Measurements from ENCODE around the gene GPR107. TPM values are rescaled to one million over a fixed set of nuclear protein-coding genes. Genes with fewer than 3 reads are reported as not detected.

The GPR107 gene
- total RNA-seq, 1 experiment from 2014 or later = 77.4 TPM

- no peaks in the 10 kb centered on the region for H3K36me3 ChIP-seq (ENCODE audit: low read depth)
- peaks cover 15% of the 10 kb centered on the region; the same call in 1 of the 2 replicates for H3F3A ChIP-seq (ENCODE audit: insufficient read depth, low read depth)
- no peaks in the 10 kb centered on the region for H4K20me1 ChIP-seq (ENCODE audit: insufficient read depth)
- no peaks in the 10 kb centered on the region for H3K79me2 ChIP-seq (ENCODE audit: low read depth)
- TF ChIP-seq CTCF (conservative IDR thresholded peaks at IDR 0.05) (no peak), EZH2 (IDR thresholded peaks at IDR 0.05; ENCODE audit: low read depth) (no peak)
- no peaks in the 10 kb centered on the region for H3K9me3 ChIP-seq (ENCODE audit: insufficient read depth, low read depth)
- ChIA-PET POLR2A (ENCODE audit: unreplicated experiment) (no interaction called here), CTCF (no interaction called here)
- no peaks in the 10 kb centered on the region for H3K9me2 ChIP-seq (ENCODE audit: insufficient read depth)
- no peak for DNase-seq
- no peak overlapping the region for H3K4me3 ChIP-seq
- no peak overlapping the region for H2AFZ ChIP-seq
- no peaks in the 10 kb centered on the region for H3K27me3 ChIP-seq (ENCODE audit: insufficient read depth, low read depth)
- H3K4me2 ChIP-seq = no peak overlapping the region
- peaks cover 8% of the 10 kb centered on the region for H3K4me1 ChIP-seq (replicated peaks; ENCODE audit: insufficient read depth)
- BruUV-seq (replicated peaks) = no TSS peak
- intact Hi-C loops (cut with micrococcal nuclease; ENCODE audit: unreplicated experiment) = no loop called here
- no peak overlapping the region for H3K27ac ChIP-seq
These were observed 94.2 kb downstream of the GPR107 start for GRCh38 chr9:130147910-130148309.

- TF ChIP-seq EZH2 (IDR thresholded peaks at IDR 0.05; ENCODE audit: low read depth) = no peak
- no peak for TF ChIP-seq CTCF (conservative IDR thresholded peaks at IDR 0.05)
- Histone ChIP-seq H2AFZ (no peak overlapping the region), H3K27ac (no peak overlapping the region), H3K9me2 (ENCODE audit: insufficient read depth) (no peaks in the 10 kb centered on the region), H3F3A (ENCODE audit: insufficient read depth, low read depth) (peaks cover 15% of the 10 kb centered on the region; the same call in 1 of the 2 replicates), H4K20me1 (ENCODE audit: insufficient read depth) (no peaks in the 10 kb centered on the region), H3K4me3 (no peak overlapping the region), H3K36me3 (ENCODE audit: low read depth) (no peaks in the 10 kb centered on the region), H3K79me2 (ENCODE audit: low read depth) (no peaks in the 10 kb centered on the region), H3K4me1 (replicated peaks; ENCODE audit: insufficient read depth) (peaks cover 8% of the 10 kb centered on the region), H3K9me3 (ENCODE audit: insufficient read depth, low read depth) (no peaks in the 10 kb centered on the region), H3K27me3 (ENCODE audit: insufficient read depth, low read depth) (no peaks in the 10 kb centered on the region), H3K4me2 (no peak overlapping the region)
- no TSS peak for BruUV-seq (replicated peaks)
- intact Hi-C loops (cut with micrococcal nuclease; ENCODE audit: unreplicated experiment) = no loop called here
- no peak for DNase-seq
- ChIA-PET CTCF (no interaction called here), POLR2A (ENCODE audit: unreplicated experiment) (no interaction called here)
These were observed 95.3 kb downstream of the GPR107 start for GRCh38 chr9:130149031-130149430.

DNA sequence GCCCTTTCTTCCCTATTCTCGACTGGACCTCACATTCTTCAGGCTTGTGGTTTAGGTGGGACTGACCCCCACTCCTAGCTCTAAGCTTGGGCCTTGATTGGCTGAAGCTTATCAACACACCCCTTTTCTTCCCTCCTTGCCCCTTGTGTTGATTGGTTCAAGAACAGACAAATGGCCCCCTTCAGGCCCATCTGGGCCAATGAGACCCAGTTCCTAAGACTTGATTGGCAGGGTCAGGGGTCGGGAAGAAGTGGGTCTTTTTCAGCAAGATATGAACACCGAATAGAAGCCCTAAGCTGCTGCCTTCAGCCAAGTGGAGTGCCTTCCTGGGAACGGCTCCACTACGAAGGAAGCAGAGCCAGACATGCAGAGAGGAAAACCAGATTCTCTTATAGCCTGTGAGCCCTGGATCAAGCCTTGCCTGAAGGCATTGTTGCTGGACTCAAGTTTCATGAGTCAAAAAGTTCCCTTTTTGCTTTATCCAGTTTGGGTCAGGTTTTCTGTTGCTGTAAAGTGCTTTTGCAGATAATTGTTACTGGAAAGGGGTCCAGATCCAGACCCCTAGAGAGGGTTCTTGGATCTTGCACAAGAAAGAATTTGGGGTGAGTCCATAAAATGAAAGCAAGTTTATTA is 96.1 kb downstream of the GPR107 start:
- Histone ChIP-seq H3K4me3 (no peak overlapping the region), H3K9me2 (ENCODE audit: insufficient read depth) (no peaks in the 10 kb centered on the region), H3K79me2 (ENCODE audit: low read depth) (no peaks in the 10 kb centered on the region), H3K9me3 (ENCODE audit: insufficient read depth, low read depth) (no peaks in the 10 kb centered on the region), H3K27me3 (ENCODE audit: insufficient read depth, low read depth) (no peaks in the 10 kb centered on the region), H3K4me1 (replicated peaks; ENCODE audit: insufficient read depth) (peaks cover 8% of the 10 kb centered on the region), H4K20me1 (ENCODE audit: insufficient read depth) (no peaks in the 10 kb centered on the region), H3K4me2 (no peak overlapping the region), H3K27ac (no peak overlapping the region), H2AFZ (no peak overlapping the region), H3K36me3 (ENCODE audit: low read depth) (no peaks in the 10 kb centered on the region), H3F3A (ENCODE audit: insufficient read depth, low read depth) (peaks cover 15% of the 10 kb centered on the region; the same call in 1 of the 2 replicates)
- ChIA-PET CTCF (no interaction called here), POLR2A (ENCODE audit: unreplicated experiment) (no interaction called here)
- intact Hi-C loops (cut with micrococcal nuclease; ENCODE audit: unreplicated experiment) = no loop called here
- TF ChIP-seq EZH2 (IDR thresholded peaks at IDR 0.05; ENCODE audit: low read depth) = no peak
- TF ChIP-seq CTCF (conservative IDR thresholded peaks at IDR 0.05) = no peak
- BruUV-seq (replicated peaks) = no TSS peak
- DNase-seq = no peak

Data from PC-9 (cell line).